Liver (tissue), 3 donors: ENCODE data around the gene PHEX.

Experiments
- GABPA ChIP-seq, 2 donors: IDR thresholded peaks in 1 of 2; conservative IDR thresholded peaks in 1 of 2; 2 replicates each; pipeline ENCODE4 v1.6.1; 2016; ENCODE audit warnings: antibody characterized with exemption in 2 of 2, mild to moderate bottlenecking in 1 of 2, moderate library complexity in 1 of 2
- REST ChIP-seq: IDR thresholded peaks from 2 replicates; pipeline ENCODE4 v1.6.1; 2016; ENCODE audit warnings: antibody characterized with exemption, mild to moderate bottlenecking
- YY1 ChIP-seq: IDR thresholded peaks from 2 replicates; pipeline ENCODE4 v1.6.1; 2016; ENCODE audit warnings: antibody characterized with exemption, mild to moderate bottlenecking
- TF ChIP-seq, protein P1 (sequence below): fragments of 150-350 bp; IDR thresholded peaks from 2 replicates; pipeline ENCODE4 v1.5.1; 2017; ENCODE audit warnings: improper control_type of control experiment, low read depth, low read length; ENCODE audit not compliant: missing input control
- donor health status: healthy.
- donor health status: healthy.

- TF ChIP-seq YY1 (no peak), GABPA (IDR thresholded peaks at IDR 0.05 in 1 of 2, conservative IDR thresholded peaks at IDR 0.05 in 1 of 2) (no peak), REST (no peak)
- TF ChIP-seq, protein P1, sequence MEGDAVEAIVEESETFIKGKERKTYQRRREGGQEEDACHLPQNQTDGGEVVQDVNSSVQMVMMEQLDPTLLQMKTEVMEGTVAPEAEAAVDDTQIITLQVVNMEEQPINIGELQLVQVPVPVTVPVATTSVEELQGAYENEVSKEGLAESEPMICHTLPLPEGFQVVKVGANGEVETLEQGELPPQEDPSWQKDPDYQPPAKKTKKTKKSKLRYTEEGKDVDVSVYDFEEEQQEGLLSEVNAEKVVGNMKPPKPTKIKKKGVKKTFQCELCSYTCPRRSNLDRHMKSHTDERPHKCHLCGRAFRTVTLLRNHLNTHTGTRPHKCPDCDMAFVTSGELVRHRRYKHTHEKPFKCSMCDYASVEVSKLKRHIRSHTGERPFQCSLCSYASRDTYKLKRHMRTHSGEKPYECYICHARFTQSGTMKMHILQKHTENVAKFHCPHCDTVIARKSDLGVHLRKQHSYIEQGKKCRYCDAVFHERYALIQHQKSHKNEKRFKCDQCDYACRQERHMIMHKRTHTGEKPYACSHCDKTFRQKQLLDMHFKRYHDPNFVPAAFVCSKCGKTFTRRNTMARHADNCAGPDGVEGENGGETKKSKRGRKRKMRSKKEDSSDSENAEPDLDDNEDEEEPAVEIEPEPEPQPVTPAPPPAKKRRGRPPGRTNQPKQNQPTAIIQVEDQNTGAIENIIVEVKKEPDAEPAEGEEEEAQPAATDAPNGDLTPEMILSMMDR, result no peak
Observed at GRCh38 chrX:22165732-22166457, 133.8 kb downstream of the PHEX start.
